Esophagus squamous epithelium (tissue), 4 donors: ENCODE measurements around the gene ELP4.

ENCODE experiments used
- CTCF ChIP-seq, 6 experiments: fragments of 450-650 bp in 4 of 6; fragments of 200-600 bp in 2 of 6; sonication (generic) in 2 of 6; IDR thresholded peaks; one replicate each; pipeline ENCODE4 v1.5.1; 2016 to 2019; ENCODE audit warnings: antibody characterized with exemption in 6 of 6, mild to moderate bottlenecking in 4 of 6, moderate library complexity in 4 of 6
- POLR2A ChIP-seq, 4 donors: fragments of 450-650 bp; IDR thresholded peaks; one replicate each; pipeline ENCODE4 v1.6.1; 2017; ENCODE audit warnings: antibody characterized with exemption in 4 of 4, mild to moderate bottlenecking in 4 of 4, moderate library complexity in 3 of 4

- TF ChIP-seq CTCF (IDR thresholded peaks at IDR 0.05), result no peak
- TF ChIP-seq POLR2A (IDR thresholded peaks at IDR 0.05), result no peak
Measured at GRCh38 chr11:31484497-31484896, 25.1 kb upstream of the ELP4 start.
